SU-DHL-6 (cell line): ENCODE results near the gene C13orf42.

ENCODE experiments used
- EZH2phosphoT487 ChIP-seq: fragments of 200-600 bp; sonication (generic), shearing (Covaris generic); conservative IDR thresholded peaks from 2 replicates; pipeline ENCODE4 v1.6.1; 2018; ENCODE audit warnings: mild to moderate bottlenecking, antibody characterized with exemption, low read length, moderate library complexity, mixed read lengths
- TF ChIP-seq, protein P1 (sequence below): fragments of 200-600 bp; sonication (generic); IDR thresholded peaks from one replicate; pipeline ENCODE4 v1.5.1; 2017; ENCODE audit warnings: antibody characterized with exemption, mild to moderate bottlenecking, low read length, moderate library complexity; ENCODE audit not compliant: insufficient read depth, poor library complexity, severe bottlenecking

DNA sequence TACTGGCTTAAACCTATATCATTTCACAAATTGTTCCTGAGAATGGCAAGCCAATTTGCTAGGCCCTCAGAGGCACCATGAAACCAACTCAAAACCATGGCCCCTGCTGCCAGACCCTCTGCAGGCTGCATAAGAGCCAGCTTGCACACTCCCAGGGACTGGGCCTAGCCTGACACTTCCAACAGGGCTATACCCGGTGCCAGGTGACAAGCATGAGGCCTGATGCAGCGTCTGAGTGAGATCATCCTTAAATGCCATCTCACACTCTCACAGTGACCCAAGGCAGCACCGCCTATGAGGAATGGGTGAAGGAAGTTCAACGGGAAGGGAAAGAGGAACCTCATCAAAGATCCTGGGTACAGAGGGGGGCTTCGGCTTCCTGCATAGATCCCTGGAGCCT, 65.6 kb downstream of the C13orf42 start:
- TF ChIP-seq, protein P1, sequence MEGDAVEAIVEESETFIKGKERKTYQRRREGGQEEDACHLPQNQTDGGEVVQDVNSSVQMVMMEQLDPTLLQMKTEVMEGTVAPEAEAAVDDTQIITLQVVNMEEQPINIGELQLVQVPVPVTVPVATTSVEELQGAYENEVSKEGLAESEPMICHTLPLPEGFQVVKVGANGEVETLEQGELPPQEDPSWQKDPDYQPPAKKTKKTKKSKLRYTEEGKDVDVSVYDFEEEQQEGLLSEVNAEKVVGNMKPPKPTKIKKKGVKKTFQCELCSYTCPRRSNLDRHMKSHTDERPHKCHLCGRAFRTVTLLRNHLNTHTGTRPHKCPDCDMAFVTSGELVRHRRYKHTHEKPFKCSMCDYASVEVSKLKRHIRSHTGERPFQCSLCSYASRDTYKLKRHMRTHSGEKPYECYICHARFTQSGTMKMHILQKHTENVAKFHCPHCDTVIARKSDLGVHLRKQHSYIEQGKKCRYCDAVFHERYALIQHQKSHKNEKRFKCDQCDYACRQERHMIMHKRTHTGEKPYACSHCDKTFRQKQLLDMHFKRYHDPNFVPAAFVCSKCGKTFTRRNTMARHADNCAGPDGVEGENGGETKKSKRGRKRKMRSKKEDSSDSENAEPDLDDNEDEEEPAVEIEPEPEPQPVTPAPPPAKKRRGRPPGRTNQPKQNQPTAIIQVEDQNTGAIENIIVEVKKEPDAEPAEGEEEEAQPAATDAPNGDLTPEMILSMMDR = no peak
- no peak for TF ChIP-seq EZH2phosphoT487
